Endothelial cell of umbilical vein (primary cell): Measurements from ENCODE around the gene PPFIA2. TPM values are rescaled to one million over a fixed set of nuclear protein-coding genes. Genes with fewer than 3 reads are reported as not detected.

Experiments used
- BruUV-seq: library from RNA; stranded (reverse); fragments of 400-500 nt; replicated peaks from 2 replicates; lab custom pipeline; 2021; lab: Mats Ljungman, UMichigan
- CTCF ChIA-PET: fragments of 300-600, 350-600 bp; sonication (Branson Sonifier 250); formaldehyde crosslinking; loops from one replicate; lab custom pipeline; 2021; ENCODE audit warnings: antibody characterized with exemption, inconsistent platforms; lab: Charles Lee
- POLR2A ChIA-PET: fragments of 300-600, 350-600 bp; sonication (Branson Sonifier 250); formaldehyde crosslinking; loops from one replicate; lab custom pipeline; 2021; ENCODE audit warnings: antibody characterized with exemption, inconsistent platforms; lab: Charles Lee
- DNase-seq: peaks from one replicate; pipeline ENCODE4 v3.0.0-alpha.2; 2011; ENCODE audit warnings: low read depth, low spot score
- FAIRE-seq: peaks from 2 replicates; lab custom pipeline; 2011; peaks lifted over from hg19 to GRCh38; lab: Jason Lieb, UNC
- H2AFZ ChIP-seq: 2 replicates; pipeline ENCODE4 v1.6.0; 2012; ENCODE audit warnings: low read depth, low read length, control low read depth, inconsistent platforms
- H3K27ac ChIP-seq: 2 replicates; pipeline ENCODE4 v1.5.1; 2011; ENCODE audit warnings: low read depth, mild to moderate bottlenecking, control low read depth, low read length, moderate library complexity; ENCODE audit not compliant: insufficient read depth
- H3K27me3 ChIP-seq, 2 experiments: 2 replicates each; pipeline versions ENCODE4 v1.6.0 to v1.6.1; 2011; ENCODE audit warnings: low read length in 2 of 2, mixed read lengths in 1 of 2; ENCODE audit not compliant: control insufficient read depth in 2 of 2, insufficient read depth in 2 of 2
- H3K36me3 ChIP-seq, 2 experiments: 2 replicates in 1 of 2; 3 replicates in 1 of 2; pipeline ENCODE4 v1.5.1; 2011; ENCODE audit warnings: low read length in 2 of 2, mild to moderate bottlenecking in 1 of 2, moderate library complexity in 1 of 2; ENCODE audit not compliant: control insufficient read depth in 2 of 2, insufficient read depth in 2 of 2; ENCODE audit errors: extremely low read depth in 1 of 2
- H3K4me1 ChIP-seq: 3 replicates; pipeline ENCODE4 v1.5.1; 2011; ENCODE audit warnings: mild to moderate bottlenecking, low read length; ENCODE audit not compliant: control insufficient read depth, insufficient read depth; ENCODE audit errors: extremely low read depth
- H3K4me2 ChIP-seq: 2 replicates; pipeline ENCODE4 v1.6.1; 2011; ENCODE audit warnings: low read length, control low read depth, mixed read lengths; ENCODE audit not compliant: insufficient read depth
- H3K4me3 ChIP-seq, 3 experiments: fragments of 200-600 bp in 1 of 3; sonication (generic), shearing (Covaris generic) in 1 of 3; replicated peaks in 1 of 3; 2 replicates each; pipeline ENCODE4 v1.5.1; 2011 to 2016; ENCODE audit warnings: control low read depth in 3 of 3, low read length in 3 of 3, mild to moderate bottlenecking in 2 of 3, inconsistent platforms in 1 of 3, low read depth in 1 of 3, moderate library complexity in 1 of 3; ENCODE audit not compliant: insufficient read depth in 1 of 3
- H3K79me2 ChIP-seq: 2 replicates; pipeline ENCODE4 v1.6.0; 2012; ENCODE audit warnings: low read length, inconsistent platforms; ENCODE audit not compliant: control insufficient read depth, insufficient read depth
- H3K9ac ChIP-seq: replicated peaks from 2 replicates; pipeline ENCODE3; 2011; ENCODE audit warnings: low read length, control low read depth; ENCODE audit not compliant: insufficient read depth; ENCODE audit errors: extremely low read depth
- H3K9me1 ChIP-seq: replicated peaks from 3 replicates; pipeline ENCODE4 v1.6.0; 2011; ENCODE audit warnings: mild to moderate bottlenecking, low read length; ENCODE audit not compliant: control insufficient read depth, insufficient read depth; ENCODE audit errors: extremely low read depth
- H3K9me3 ChIP-seq: replicated peaks from 2 replicates; pipeline ENCODE4 v1.5.1; 2012; ENCODE audit warnings: low read length, inconsistent platforms; ENCODE audit not compliant: control insufficient read depth, insufficient read depth
- H4K20me1 ChIP-seq: replicated peaks from 2 replicates; pipeline ENCODE3; 2011; ENCODE audit warnings: mild to moderate bottlenecking, low read length; ENCODE audit not compliant: control insufficient read depth, insufficient read depth; ENCODE audit errors: extremely low read depth
- EZH2 ChIP-seq: IDR thresholded peaks from 2 replicates; pipeline ENCODE4 v1.6.1; 2012; ENCODE audit warnings: borderline replicate concordance, low read depth, mild to moderate bottlenecking, moderate library complexity, low read length, inconsistent platforms; ENCODE audit not compliant: severe bottlenecking
- FOS ChIP-seq: IDR thresholded peaks from 2 replicates; pipeline ENCODE4 v1.6.1; 2011; ENCODE audit warnings: mild to moderate bottlenecking, low read length, moderate library complexity, borderline replicate concordance; ENCODE audit not compliant: insufficient read depth
- GATA2 ChIP-seq: IDR thresholded peaks from 2 replicates; pipeline ENCODE4 v1.7.0; 2011; ENCODE audit warnings: low read depth, mild to moderate bottlenecking, moderate library complexity, mixed read lengths, low read length; ENCODE audit not compliant: insufficient read length, insufficient read depth
- JUN ChIP-seq: IDR thresholded peaks from 2 replicates; pipeline ENCODE4 v1.6.1; 2011; ENCODE audit warnings: borderline replicate concordance, low read depth; ENCODE audit not compliant: insufficient read length, insufficient read depth
- MYC ChIP-seq: IDR thresholded peaks from one replicate; pipeline ENCODE4 v1.6.1; 2011; ENCODE audit warnings: mild to moderate bottlenecking, low read depth, low read length
- POLR2A ChIP-seq: IDR thresholded peaks from 2 replicates; pipeline ENCODE4 v1.6.1; 2012; ENCODE audit warnings: low read depth, mild to moderate bottlenecking, control low read depth, low read length
- POLR2AphosphoS5 ChIP-seq: IDR thresholded peaks from 2 replicates; pipeline ENCODE4 v1.6.1; 2012; ENCODE audit warnings: low read depth, mild to moderate bottlenecking, control low read depth, low read length, moderate library complexity; ENCODE audit not compliant: insufficient read depth
- dilution Hi-C: fragments of 300-500 bp; cut with MboI; formaldehyde crosslinking; loops from one replicate; pipeline ENCODE4 v1.15.0; 2019; ENCODE audit warnings: low sequenced_read_pairs; ENCODE audit not compliant: extremely low pct_ligation_motif_present
- intact Hi-C: fragments of 100-400 bp; cut with micrococcal nuclease; formaldehyde crosslinking; loops from one replicate; pipeline ENCODE4 v1.10.0; 2022
- polyA plus RNA-seq, 4 experiments: library from polyadenylated mRNA; depleted of rRNA in 3 of 4; stranded (reverse) in 3 of 4; unstranded in 1 of 4; fragments of >200 nt; gene quantifications; 2 replicates each; pipeline versions ENCODE4 v1.2.1 to v1.2.3, GENCODE V29; 2011 to 2012; ENCODE audit warnings: missing spikeins in 1 of 4
- total RNA-seq: library from RNA; stranded (reverse); gene quantifications from 2 replicates; pipeline ENCODE4 v1.2.3, GENCODE V29; 2021
- TF ChIP-seq, protein P1 (sequence below): IDR thresholded peaks from 2 replicates; pipeline ENCODE4 v1.6.1; 2011; ENCODE audit not compliant: insufficient read depth, insufficient read length
- TF ChIP-seq, protein P2 (sequence below), 2 donors: IDR thresholded peaks; 1 replicate in 1 of 2; 2 replicates in 1 of 2; pipeline ENCODE4 v1.5.1; 2011; ENCODE audit warnings: low read length in 2 of 2, mild to moderate bottlenecking in 2 of 2, moderate library complexity in 2 of 2, control low read depth in 1 of 2, inconsistent platforms in 1 of 2, low read depth in 1 of 2; ENCODE audit not compliant: insufficient read depth in 1 of 2; ENCODE audit errors: extremely low read depth in 1 of 2

Gene PPFIA2
- total and polyA plus RNA-seq, 2 donors (not counting 3 experiments of a cell fraction or from before 2014, with no cell fraction given): not detected

DNA sequence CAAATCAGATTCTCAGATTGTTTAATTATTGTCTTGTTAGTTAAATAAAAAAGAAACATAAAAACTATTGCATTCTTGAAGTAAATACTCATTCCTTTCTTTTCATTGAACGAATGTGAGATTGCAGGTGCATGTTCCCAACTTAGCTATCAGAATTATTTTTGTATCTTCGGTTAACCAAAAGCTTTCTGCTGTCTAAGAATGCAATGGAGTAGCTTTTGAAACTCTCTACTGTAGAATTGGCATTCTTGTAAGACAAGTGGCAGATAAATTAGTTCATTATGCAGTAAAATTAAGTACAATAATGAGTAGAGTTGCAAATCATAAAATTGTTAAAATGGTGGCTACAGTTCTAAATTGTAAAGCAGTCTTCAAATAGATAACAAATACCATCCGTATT is 383.2 kb downstream of the PPFIA2 start:
- DNase-seq: no peak
- H3K9ac ChIP-seq: no peak overlapping the region
- H3K9me3 ChIP-seq: no peaks in the 10 kb centered on the region
- TF ChIP-seq GATA2: no peak
- no peak for TF ChIP-seq FOS
- no TSS peak for BruUV-seq
- FAIRE-seq: no peak
- H2AFZ ChIP-seq: no peak overlapping the region
- H3K4me3 ChIP-seq: no peak overlapping the region
- H3K4me2 ChIP-seq: no peak overlapping the region
- no peaks in the 10 kb centered on the region for H3K4me1 ChIP-seq
- H3K27me3 ChIP-seq: no peaks in the 10 kb centered on the region
- CTCF ChIA-PET: no interaction called here
- no peaks in the 10 kb centered on the region for H3K9me1 ChIP-seq
- no peaks in the 10 kb centered on the region for H4K20me1 ChIP-seq
- POLR2A ChIA-PET: no interaction called here
- dilution Hi-C loops (no loop called here), intact Hi-C loops (no loop called here)
- H3K79me2 ChIP-seq: no peaks in the 10 kb centered on the region
- H3K36me3 ChIP-seq: no peaks in the 10 kb centered on the region
- no peak overlapping the region for H3K27ac ChIP-seq

DNA sequence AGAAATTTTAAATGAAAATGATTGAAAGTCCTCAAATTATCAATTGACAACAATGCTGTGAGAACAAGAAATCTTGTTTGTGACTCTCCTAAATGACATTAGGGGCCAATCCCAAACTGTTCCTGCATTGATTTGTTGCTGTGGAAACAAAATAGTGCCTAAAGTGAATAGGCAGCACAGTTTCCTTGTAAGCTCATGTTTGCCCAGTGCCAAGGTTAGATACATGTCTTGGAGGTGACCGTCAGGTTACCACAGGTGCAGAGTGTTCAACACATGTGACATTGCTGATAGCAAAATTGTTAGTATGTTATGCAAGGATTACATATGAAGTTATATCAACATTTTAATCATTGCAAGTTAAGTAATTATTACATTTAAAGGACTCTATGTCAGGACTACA is 388.7 kb downstream of the PPFIA2 start:
- dilution Hi-C loops: no loop called here
- H3K9ac ChIP-seq: no peak overlapping the region
- H3K36me3 ChIP-seq: no peaks in the 10 kb centered on the region
- H2AFZ ChIP-seq: no peak overlapping the region
- no peak overlapping the region for H3K4me3 ChIP-seq
- intact Hi-C loops: no loop called here
- DNase-seq: no peak
- no peaks in the 10 kb centered on the region for H3K9me1 ChIP-seq
- no peak overlapping the region for H3K4me2 ChIP-seq
- no TSS peak for BruUV-seq
- TF ChIP-seq MYC: no peak
- TF ChIP-seq, protein P1, sequence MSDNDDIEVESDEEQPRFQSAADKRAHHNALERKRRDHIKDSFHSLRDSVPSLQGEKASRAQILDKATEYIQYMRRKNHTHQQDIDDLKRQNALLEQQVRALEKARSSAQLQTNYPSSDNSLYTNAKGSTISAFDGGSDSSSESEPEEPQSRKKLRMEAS: no peak
- TF ChIP-seq POLR2A: no peak
- TF ChIP-seq POLR2AphosphoS5: no peak
- no peak for TF ChIP-seq JUN
- no peak for TF ChIP-seq FOS
- TF ChIP-seq, protein P2, sequence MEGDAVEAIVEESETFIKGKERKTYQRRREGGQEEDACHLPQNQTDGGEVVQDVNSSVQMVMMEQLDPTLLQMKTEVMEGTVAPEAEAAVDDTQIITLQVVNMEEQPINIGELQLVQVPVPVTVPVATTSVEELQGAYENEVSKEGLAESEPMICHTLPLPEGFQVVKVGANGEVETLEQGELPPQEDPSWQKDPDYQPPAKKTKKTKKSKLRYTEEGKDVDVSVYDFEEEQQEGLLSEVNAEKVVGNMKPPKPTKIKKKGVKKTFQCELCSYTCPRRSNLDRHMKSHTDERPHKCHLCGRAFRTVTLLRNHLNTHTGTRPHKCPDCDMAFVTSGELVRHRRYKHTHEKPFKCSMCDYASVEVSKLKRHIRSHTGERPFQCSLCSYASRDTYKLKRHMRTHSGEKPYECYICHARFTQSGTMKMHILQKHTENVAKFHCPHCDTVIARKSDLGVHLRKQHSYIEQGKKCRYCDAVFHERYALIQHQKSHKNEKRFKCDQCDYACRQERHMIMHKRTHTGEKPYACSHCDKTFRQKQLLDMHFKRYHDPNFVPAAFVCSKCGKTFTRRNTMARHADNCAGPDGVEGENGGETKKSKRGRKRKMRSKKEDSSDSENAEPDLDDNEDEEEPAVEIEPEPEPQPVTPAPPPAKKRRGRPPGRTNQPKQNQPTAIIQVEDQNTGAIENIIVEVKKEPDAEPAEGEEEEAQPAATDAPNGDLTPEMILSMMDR (IDR thresholded peaks at IDR 0.05; ENCODE audit: extremely low read depth in 1 of 2, insufficient read depth in 1 of 2, low read depth in 1 of 2, low read length in 2 of 2): no peak
- TF ChIP-seq GATA2: no peak
- no peak for TF ChIP-seq EZH2
- no peaks in the 10 kb centered on the region for H3K79me2 ChIP-seq
- H3K27me3 ChIP-seq: no peaks in the 10 kb centered on the region
- no peak for FAIRE-seq
- CTCF ChIA-PET: no interaction called here
- no peaks in the 10 kb centered on the region for H3K4me1 ChIP-seq
- H3K9me3 ChIP-seq: no peaks in the 10 kb centered on the region
- H3K27ac ChIP-seq: no peak overlapping the region
- POLR2A ChIA-PET: no interaction called here
- no peaks in the 10 kb centered on the region for H4K20me1 ChIP-seq
